Liver (tissue), 9 donors: ENCODE data around the gene SNIP1. TPM values are rescaled to one million over a fixed set of nuclear protein-coding genes. Genes with fewer than 3 reads are reported as not detected.
"Not testable (repeated sequence)": the region's sequence is repeated elsewhere in the genome, so short reads cannot be mapped to it uniquely, and the experiment has no call there.

ENCODE experiments used
- DNase-seq: peaks from one replicate; pipeline ENCODE4 v3.0.0-alpha.2; 2017; ENCODE audit warnings: low spot score
- H3K27ac ChIP-seq, 2 donors: one replicate each; pipeline ENCODE4 v1.7.0; 2013; ENCODE audit warnings: inconsistent platforms in 2 of 2, low read length in 2 of 2, control low read depth in 1 of 2, low read depth in 1 of 2, mild to moderate bottlenecking in 1 of 2
- H3K27me3 ChIP-seq, 4 donors: one replicate each; pipeline versions ENCODE4 v1.6.1 to v1.7.0; 2013; ENCODE audit warnings: low read length in 3 of 4, inconsistent platforms in 1 of 4, mild to moderate bottlenecking in 1 of 4, moderate library complexity in 1 of 4; ENCODE audit not compliant: control insufficient read depth in 4 of 4, insufficient read depth in 4 of 4
- H3K36me3 ChIP-seq, 4 donors: one replicate each; pipeline versions ENCODE4 v1.6.1 to v1.7.0; 2013; ENCODE audit warnings: low read length in 3 of 4, mild to moderate bottlenecking in 3 of 4, low read depth in 1 of 4, moderate library complexity in 1 of 4; ENCODE audit not compliant: control insufficient read depth in 4 of 4, insufficient read depth in 3 of 4
- H3K4me1 ChIP-seq, 4 donors: one replicate each; pipeline versions ENCODE4 v1.6.1 to v1.7.0; 2013; ENCODE audit warnings: low read length in 3 of 4, mild to moderate bottlenecking in 3 of 4, moderate library complexity in 1 of 4; ENCODE audit not compliant: control insufficient read depth in 4 of 4, insufficient read depth in 4 of 4
- H3K4me3 ChIP-seq, 3 donors: one replicate each; pipeline versions ENCODE4 v1.6.1 to v1.7.0; 2013; ENCODE audit warnings: low read length in 3 of 3, control low read depth in 1 of 3, low read depth in 1 of 3, mild to moderate bottlenecking in 1 of 3
- H3K9ac ChIP-seq, 2 donors: one replicate each; pipeline ENCODE4 v1.7.0; 2013; ENCODE audit warnings: low read length in 2 of 2, mild to moderate bottlenecking in 2 of 2, moderate library complexity in 2 of 2, control low read depth in 1 of 2, low read depth in 1 of 2
- H3K9me3 ChIP-seq, 4 donors: one replicate each; pipeline versions ENCODE4 v1.6.1 to v1.7.0; 2013; ENCODE audit warnings: low read length in 3 of 4; ENCODE audit not compliant: control insufficient read depth in 4 of 4
- ATF3 ChIP-seq: IDR thresholded peaks from 2 replicates; pipeline ENCODE4 v1.6.1; 2016; ENCODE audit warnings: antibody characterized with exemption
- CTCF ChIP-seq: fragments of 150-350 bp; IDR thresholded peaks from 2 replicates; pipeline ENCODE4 v1.5.1; 2017; ENCODE audit warnings: improper control_type of control experiment, low read depth, low read length; ENCODE audit not compliant: missing input control
- FOXA1 ChIP-seq: IDR thresholded peaks from 2 replicates; pipeline ENCODE4 v1.6.1; 2016; ENCODE audit warnings: antibody characterized with exemption
- GABPA ChIP-seq, 2 donors: IDR thresholded peaks in 1 of 2; conservative IDR thresholded peaks in 1 of 2; 2 replicates each; pipeline ENCODE4 v1.6.1; 2016; ENCODE audit warnings: antibody characterized with exemption in 2 of 2, mild to moderate bottlenecking in 1 of 2, moderate library complexity in 1 of 2
- HNF4A ChIP-seq, 2 donors: conservative IDR thresholded peaks; 2 replicates each; pipeline ENCODE4 v1.6.1; 2016; ENCODE audit warnings: antibody characterized with exemption in 2 of 2, mild to moderate bottlenecking in 2 of 2
- HNF4G ChIP-seq: IDR thresholded peaks from 2 replicates; pipeline ENCODE4 v1.6.1; 2016; ENCODE audit warnings: antibody characterized with exemption
- MAX ChIP-seq: IDR thresholded peaks from 2 replicates; pipeline ENCODE4 v1.6.1; 2016; ENCODE audit warnings: antibody characterized with exemption
- RAD21 ChIP-seq, 2 donors: IDR thresholded peaks; 2 replicates each; pipeline ENCODE4 v1.6.1; 2016; ENCODE audit warnings: antibody characterized with exemption in 2 of 2, mild to moderate bottlenecking in 2 of 2
- RXRA ChIP-seq, 2 donors: IDR thresholded peaks; 2 replicates each; pipeline ENCODE4 v1.6.1; 2017 to 2018; ENCODE audit warnings: antibody characterized with exemption in 2 of 2, mild to moderate bottlenecking in 1 of 2
- YY1 ChIP-seq: IDR thresholded peaks from 2 replicates; pipeline ENCODE4 v1.6.1; 2016; ENCODE audit warnings: antibody characterized with exemption, mild to moderate bottlenecking
- ZBTB33 ChIP-seq: IDR thresholded peaks from 2 replicates; pipeline ENCODE4 v1.6.1; 2016; ENCODE audit warnings: antibody characterized with exemption
- WGBS: extraction: QIAGEN DNeasy Blood & Tissue Kit; methylation state at CpG from one replicate; pipeline ENCODE4 v1.1.7; 2013; 5-methylcytosine and 5-hydroxymethylcytosine counted together
- polyA plus RNA-seq, 2 donors: library from polyadenylated mRNA; stranded (reverse) in 1 of 2; unstranded in 1 of 2; fragments of 200-250 nt in 1 of 2; fragments of >200 nt in 1 of 2; fragmentation: Nextera tagmentation in 1 of 2; extraction: Ambion mirVana in 1 of 2; gene quantifications; one replicate each; pipeline versions ENCODE4 v1.2.1 to v1.2.3, GENCODE V29; 2013 to 2015
- total RNA-seq, 2 donors: library from RNA; depleted of rRNA; stranded (reverse); fragments of >200 nt; gene quantifications; one replicate each; pipeline ENCODE4 v1.2.3, GENCODE V29; 2014
- donor health status: healthy.
- donor health status: healthy.
- donor health status: healthy.
- donor health status: healthy.
- donor health status: healthy.

The SNIP1 gene
- total and polyA plus RNA-seq, 4 donors: 1.8 to 9.7 (median 5.3) TPM

- Histone ChIP-seq H3K9ac (no peak overlapping the region), H3K4me3 (no peak overlapping the region), H3K27ac (no peak overlapping the region), H3K4me1 (peaks cover 0 to 16% (median 8%) of the 10 kb centered on the region in 4 donors), H3K27me3 (no peaks in the 10 kb centered on the region), H3K36me3 (peaks cover 0 to 15% (median 12%) of the 10 kb centered on the region in 4 donors), H3K9me3 (no peaks in the 10 kb centered on the region)
- DNase-seq: no peak
- TF ChIP-seq YY1: no peak
- no peak for TF ChIP-seq GABPA (IDR thresholded peaks at IDR 0.05 in 1 of 2, conservative IDR thresholded peaks at IDR 0.05 in 1 of 2)
- no peak for TF ChIP-seq HNF4G
- no peak for TF ChIP-seq CTCF
- no peak for TF ChIP-seq RXRA (IDR thresholded peaks at IDR 0.05)
- TF ChIP-seq HNF4A (conservative IDR thresholded peaks at IDR 0.05): no peak
- TF ChIP-seq MAX: no peak
- TF ChIP-seq ATF3: no peak
- no peak for TF ChIP-seq RAD21 (IDR thresholded peaks at IDR 0.05)
- TF ChIP-seq ZBTB33: no peak
- WGBS: 88% methylated on average over 10 of the region's 10 CpGs
Measured at GRCh38 chr1:37560401-37561132, 6.5 kb upstream of the SNIP1 start.

- not testable (repeated sequence) for H3K9me3 ChIP-seq, H3K27ac ChIP-seq, H3K36me3 ChIP-seq, DNase-seq, H3K4me3 ChIP-seq, H3K27me3 ChIP-seq, H3K9ac ChIP-seq
- H3K4me1 ChIP-seq: peaks cover 0 to 16% (median 8%) of the 10 kb centered on the region in 4 donors
- 76% methylated on average over 12 of the region's 12 CpGs for WGBS
Measured at GRCh38 chr1:37559957-37560379, 5.9 kb upstream of the SNIP1 start.

- Histone ChIP-seq H3K9me3 (no peaks in the 10 kb centered on the region), H3K36me3 (peaks cover 0 to 5% (median 2%) of the 10 kb centered on the region in 4 donors), H3K27ac (no peak overlapping the region), H3K4me1 (peaks cover 0 to 16% (median 8%) of the 10 kb centered on the region in 4 donors), H3K9ac (no peak overlapping the region), H3K4me3 (no peak overlapping the region), H3K27me3 (no peaks in the 10 kb centered on the region)
- no peak for TF ChIP-seq RXRA (IDR thresholded peaks at IDR 0.05)
- no peak for TF ChIP-seq FOXA1
- no peak for TF ChIP-seq RAD21 (IDR thresholded peaks at IDR 0.05)
- TF ChIP-seq YY1: no peak
- no peak for DNase-seq
- 94% methylated on average over 7 of the region's 7 CpGs for WGBS
Measured at GRCh38 chr1:37559080-37559479, 5.0 kb upstream of the SNIP1 start.
